ENCODE data around the gene NCOA1. TPM values are rescaled to one million over a fixed set of nuclear protein-coding genes. Genes with fewer than 3 reads are reported as not detected.

Gene NCOA1
- total and polyA plus RNA-seq, 4 donors, result 6.5 to 26.6 (median 16.3) TPM

- DNase-seq (ENCODE audit: low spot score), result no peak
- Histone ChIP-seq H3K4me3 (ENCODE audit: low read depth in 1 of 3, low read length in 3 of 3) (no peak overlapping the region), H3K36me3 (ENCODE audit: control insufficient read depth in 4 of 4, insufficient read depth in 3 of 4, low read depth in 1 of 4, low read length in 3 of 4) (peaks cover 0 to 8% (median 4%) of the 10 kb centered on the region in 4 donors), H3K4me1 (ENCODE audit: control insufficient read depth in 4 of 4, insufficient read depth in 4 of 4, low read length in 3 of 4) (peaks cover 0 to 3% (median 0%) of the 10 kb centered on the region in 4 donors), H3K27ac (ENCODE audit: low read depth in 1 of 2, low read length in 2 of 2) (no peak overlapping the region), H3K27me3 (ENCODE audit: control insufficient read depth in 4 of 4, insufficient read depth in 4 of 4, low read length in 3 of 4) (no peaks in the 10 kb centered on the region), H3K9me3 (ENCODE audit: control insufficient read depth in 4 of 4, low read length in 3 of 4) (no peaks in the 10 kb centered on the region), H3K9ac (ENCODE audit: low read depth in 1 of 2, low read length in 2 of 2) (no peak overlapping the region)
- WGBS, result 83% methylated on average over 3 of the region's 3 CpGs
- no peak for TF ChIP-seq YY1 (IDR thresholded peaks at IDR 0.05)
Observed at GRCh38 chr2:24774373-24774772, 283.3 kb downstream of the NCOA1 start.

- H3K4me1 ChIP-seq (ENCODE audit: control insufficient read depth in 4 of 4, insufficient read depth in 4 of 4, low read length in 3 of 4), result peaks cover 0 to 3% (median 0%) of the 10 kb centered on the region in 4 donors
- no peak overlapping the region for H3K9ac ChIP-seq (ENCODE audit: low read depth in 1 of 2, low read length in 2 of 2)
- TF ChIP-seq GABPA (IDR thresholded peaks at IDR 0.05 in 1 of 2, conservative IDR thresholded peaks at IDR 0.05 in 1 of 2), result no peak
- TF ChIP-seq NR2F2 (IDR thresholded peaks at IDR 0.05), result peak; percentile 77
- 80% methylated on average over 2 of the region's 2 CpGs for WGBS
- no peak for DNase-seq (ENCODE audit: low spot score)
- H3K36me3 ChIP-seq (ENCODE audit: control insufficient read depth in 4 of 4, insufficient read depth in 3 of 4, low read depth in 1 of 4, low read length in 3 of 4), result no peaks in the 10 kb centered on the region
- H3K27ac ChIP-seq (ENCODE audit: low read depth in 1 of 2, low read length in 2 of 2), result no peak overlapping the region
- H3K4me3 ChIP-seq (ENCODE audit: low read depth in 1 of 3, low read length in 3 of 3), result no peak overlapping the region
- no peaks in the 10 kb centered on the region for H3K27me3 ChIP-seq (ENCODE audit: control insufficient read depth in 4 of 4, insufficient read depth in 4 of 4, low read length in 3 of 4)
- H3K9me3 ChIP-seq (ENCODE audit: control insufficient read depth in 4 of 4, low read length in 3 of 4), result no peaks in the 10 kb centered on the region
Observed at GRCh38 chr2:24779116-24779515, 288.1 kb downstream of the NCOA1 start.

GRCh38 chr2:24783641-24784040 is 292.6 kb downstream of the NCOA1 start:
- DNase-seq (ENCODE audit: low spot score), result no peak
- no peaks in the 10 kb centered on the region for H3K4me1 ChIP-seq (ENCODE audit: control insufficient read depth in 4 of 4, insufficient read depth in 4 of 4, low read length in 3 of 4)
- H3K27me3 ChIP-seq (ENCODE audit: control insufficient read depth in 4 of 4, insufficient read depth in 4 of 4, low read length in 3 of 4), result no peaks in the 10 kb centered on the region
- no peak overlapping the region for H3K9ac ChIP-seq (ENCODE audit: low read depth in 1 of 2, low read length in 2 of 2)
- H3K36me3 ChIP-seq (ENCODE audit: control insufficient read depth in 4 of 4, insufficient read depth in 3 of 4, low read depth in 1 of 4, low read length in 3 of 4), result no peaks in the 10 kb centered on the region
- H3K27ac ChIP-seq (ENCODE audit: low read depth in 1 of 2, low read length in 2 of 2), result no peak overlapping the region
- no peaks in the 10 kb centered on the region for H3K9me3 ChIP-seq (ENCODE audit: control insufficient read depth in 4 of 4, low read length in 3 of 4)
- H3K4me3 ChIP-seq (ENCODE audit: low read depth in 1 of 3, low read length in 3 of 3), result no peak overlapping the region
- TF ChIP-seq HNF4G (IDR thresholded peaks at IDR 0.05) (no peak), NR2F2 (IDR thresholded peaks at IDR 0.05) (no peak), SP1 (IDR thresholded peaks at IDR 0.05) (no peak), RAD21 (IDR thresholded peaks at IDR 0.05) (no peak), ZBTB33 (IDR thresholded peaks at IDR 0.05) (no peak), CTCF (IDR thresholded peaks at IDR 0.05; ENCODE audit: low read depth, low read length, missing input control) (no peak), MAX (IDR thresholded peaks at IDR 0.05) (no peak), FOXA2 (IDR thresholded peaks at IDR 0.05) (no peak), JUND (IDR thresholded peaks at IDR 0.05) (no peak), YY1 (IDR thresholded peaks at IDR 0.05) (no peak), TAF1 (conservative IDR thresholded peaks at IDR 0.05) (no peak), ATF3 (IDR thresholded peaks at IDR 0.05) (no peak), HNF4A (conservative IDR thresholded peaks at IDR 0.05) (no peak), GABPA (IDR thresholded peaks at IDR 0.05 in 1 of 2, conservative IDR thresholded peaks at IDR 0.05 in 1 of 2) (no peak), FOXA1 (IDR thresholded peaks at IDR 0.05) (no peak), RXRA (IDR thresholded peaks at IDR 0.05) (no peak), EGR1 (IDR thresholded peaks at IDR 0.05; ENCODE audit: low read depth in 2 of 2) (no peak), REST (IDR thresholded peaks at IDR 0.05) (no peak)
- 98% methylated on average over 3 of the region's 3 CpGs for WGBS

All from liver (tissue), 9 donors.